OCI-LY1 (cell line): ENCODE results near the gene POC1A.

ENCODE experiments used
- H2AFZ ChIP-seq: fragments of 200-600 bp; sonication (generic), shearing (Covaris generic); 2 replicates; pipeline ENCODE4 v1.6.0; 2014; ENCODE audit warnings: antibody characterized with exemption, mild to moderate bottlenecking, low read length
- H3F3A ChIP-seq: fragments of 200-600 bp; sonication (generic), shearing (Covaris generic); 2 replicates; pipeline ENCODE4 v1.6.0; 2014; ENCODE audit warnings: mild to moderate bottlenecking, antibody characterized with exemption, low read length, moderate library complexity; ENCODE audit not compliant: insufficient read depth
- H3K27ac ChIP-seq: fragments of 200-600 bp; sonication (generic); 2 replicates; pipeline ENCODE4 v1.5.1; 2014; ENCODE audit warnings: low read length, mixed run types, mild to moderate bottlenecking, low read depth; ENCODE audit not compliant: poor library complexity, severe bottlenecking
- H3K27me3 ChIP-seq: fragments of 200-600 bp; sonication (generic); 2 replicates; pipeline ENCODE4 v1.6.0; 2014; ENCODE audit warnings: antibody characterized with exemption, mild to moderate bottlenecking, low read length, moderate library complexity; ENCODE audit not compliant: insufficient read depth
- H3K36me3 ChIP-seq: fragments of 200-600 bp; sonication (generic); 2 replicates; pipeline ENCODE4 v1.6.1; 2014; ENCODE audit warnings: mild to moderate bottlenecking, antibody characterized with exemption, low read length, moderate library complexity, mixed read lengths; ENCODE audit not compliant: insufficient read depth
- H3K4me1 ChIP-seq: fragments of 200-600 bp; sonication (generic); 2 replicates; pipeline ENCODE4 v1.5.1; 2014; ENCODE audit warnings: mild to moderate bottlenecking, low read length, moderate library complexity; ENCODE audit not compliant: insufficient read depth, severe bottlenecking
- H3K4me2 ChIP-seq: fragments of 200-600 bp; sonication (generic), shearing (Covaris generic); 2 replicates; pipeline ENCODE4 v1.6.1; 2014; ENCODE audit warnings: low read length
- H3K4me3 ChIP-seq: fragments of 200-600 bp; sonication (generic); 2 replicates; pipeline ENCODE4 v1.5.1; 2014; ENCODE audit warnings: low read length, low read depth, mild to moderate bottlenecking, mixed read lengths; ENCODE audit not compliant: poor library complexity, severe bottlenecking
- H3K79me2 ChIP-seq: fragments of 200-600 bp; shearing (Covaris generic); 2 replicates; pipeline ENCODE4 v1.6.1; 2016; ENCODE audit warnings: mixed run types, low read length, mixed read lengths; ENCODE audit not compliant: insufficient read depth
- H3K9ac ChIP-seq: fragments of 200-600 bp; sonication (generic), shearing (Covaris generic); 2 replicates; pipeline ENCODE4 v1.6.1; 2014; ENCODE audit warnings: mild to moderate bottlenecking, low read length, mixed read lengths
- H3K9me2 ChIP-seq: fragments of 200-600 bp; sonication (generic), shearing (Covaris generic); 2 replicates; pipeline ENCODE4 v1.6.1; 2014; ENCODE audit warnings: low read depth, mild to moderate bottlenecking, low read length, mixed read lengths
- H3K9me3 ChIP-seq: fragments of 200-600 bp; shearing (Covaris generic); 2 replicates; pipeline ENCODE4 v1.6.1; 2014; ENCODE audit warnings: low read length, mixed read lengths
- H4K20me1 ChIP-seq: fragments of 200-600 bp; sonication (generic), shearing (Covaris generic); 2 replicates; pipeline ENCODE4 v1.6.0; 2016; ENCODE audit warnings: mild to moderate bottlenecking, low read length; ENCODE audit not compliant: insufficient read depth
- EZH2 ChIP-seq: fragments of 200-600 bp; sonication (generic), shearing (Covaris generic); IDR thresholded peaks from 2 replicates; pipeline ENCODE4 v1.8.0; 2017; ENCODE audit warnings: borderline replicate concordance, mixed run types, mild to moderate bottlenecking, antibody characterized with exemption, low read length, moderate library complexity, mixed read lengths
- TF ChIP-seq, protein P1 (sequence below): fragments of 200-600 bp; sonication (generic), shearing (Covaris generic); IDR thresholded peaks from 2 replicates; pipeline ENCODE4 v1.5.1; 2017; ENCODE audit warnings: mild to moderate bottlenecking, antibody characterized with exemption, low read length, moderate library complexity, mixed read lengths

Gene POC1A

DNA sequence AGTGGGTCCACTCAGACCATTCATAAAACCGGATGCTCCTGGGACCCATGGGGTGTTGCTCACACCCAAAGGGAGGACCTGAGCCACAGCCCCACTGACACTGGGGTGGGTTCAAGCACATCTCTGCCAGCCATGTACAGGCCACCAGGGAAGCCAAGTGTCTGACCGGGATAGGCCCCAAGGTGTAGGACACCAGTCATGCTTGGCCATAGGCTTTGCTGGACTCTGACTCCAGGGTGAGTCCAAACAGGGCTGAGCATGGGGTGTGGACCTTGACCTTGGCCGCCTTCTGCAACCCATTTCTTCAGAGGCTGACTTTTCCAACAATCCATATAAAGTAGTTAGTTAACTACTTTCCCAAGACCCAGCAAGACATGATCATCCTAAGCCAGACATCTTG is 66.5 kb downstream of the POC1A start:
- Histone ChIP-seq H3K27me3 (no peaks in the 10 kb centered on the region), H3K4me3 (no peak overlapping the region), H4K20me1 (no peaks in the 10 kb centered on the region), H3K9ac (no peak overlapping the region), H3F3A (no peaks in the 10 kb centered on the region), H2AFZ (no peak overlapping the region), H3K4me1 (no peaks in the 10 kb centered on the region), H3K27ac (no peak overlapping the region), H3K79me2 (no peaks in the 10 kb centered on the region), H3K9me3 (no peaks in the 10 kb centered on the region), H3K4me2 (no peak overlapping the region), H3K36me3 (no peaks in the 10 kb centered on the region), H3K9me2 (no peaks in the 10 kb centered on the region)
- no peak for TF ChIP-seq EZH2
- TF ChIP-seq, protein P1, sequence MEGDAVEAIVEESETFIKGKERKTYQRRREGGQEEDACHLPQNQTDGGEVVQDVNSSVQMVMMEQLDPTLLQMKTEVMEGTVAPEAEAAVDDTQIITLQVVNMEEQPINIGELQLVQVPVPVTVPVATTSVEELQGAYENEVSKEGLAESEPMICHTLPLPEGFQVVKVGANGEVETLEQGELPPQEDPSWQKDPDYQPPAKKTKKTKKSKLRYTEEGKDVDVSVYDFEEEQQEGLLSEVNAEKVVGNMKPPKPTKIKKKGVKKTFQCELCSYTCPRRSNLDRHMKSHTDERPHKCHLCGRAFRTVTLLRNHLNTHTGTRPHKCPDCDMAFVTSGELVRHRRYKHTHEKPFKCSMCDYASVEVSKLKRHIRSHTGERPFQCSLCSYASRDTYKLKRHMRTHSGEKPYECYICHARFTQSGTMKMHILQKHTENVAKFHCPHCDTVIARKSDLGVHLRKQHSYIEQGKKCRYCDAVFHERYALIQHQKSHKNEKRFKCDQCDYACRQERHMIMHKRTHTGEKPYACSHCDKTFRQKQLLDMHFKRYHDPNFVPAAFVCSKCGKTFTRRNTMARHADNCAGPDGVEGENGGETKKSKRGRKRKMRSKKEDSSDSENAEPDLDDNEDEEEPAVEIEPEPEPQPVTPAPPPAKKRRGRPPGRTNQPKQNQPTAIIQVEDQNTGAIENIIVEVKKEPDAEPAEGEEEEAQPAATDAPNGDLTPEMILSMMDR = no peak

DNA sequence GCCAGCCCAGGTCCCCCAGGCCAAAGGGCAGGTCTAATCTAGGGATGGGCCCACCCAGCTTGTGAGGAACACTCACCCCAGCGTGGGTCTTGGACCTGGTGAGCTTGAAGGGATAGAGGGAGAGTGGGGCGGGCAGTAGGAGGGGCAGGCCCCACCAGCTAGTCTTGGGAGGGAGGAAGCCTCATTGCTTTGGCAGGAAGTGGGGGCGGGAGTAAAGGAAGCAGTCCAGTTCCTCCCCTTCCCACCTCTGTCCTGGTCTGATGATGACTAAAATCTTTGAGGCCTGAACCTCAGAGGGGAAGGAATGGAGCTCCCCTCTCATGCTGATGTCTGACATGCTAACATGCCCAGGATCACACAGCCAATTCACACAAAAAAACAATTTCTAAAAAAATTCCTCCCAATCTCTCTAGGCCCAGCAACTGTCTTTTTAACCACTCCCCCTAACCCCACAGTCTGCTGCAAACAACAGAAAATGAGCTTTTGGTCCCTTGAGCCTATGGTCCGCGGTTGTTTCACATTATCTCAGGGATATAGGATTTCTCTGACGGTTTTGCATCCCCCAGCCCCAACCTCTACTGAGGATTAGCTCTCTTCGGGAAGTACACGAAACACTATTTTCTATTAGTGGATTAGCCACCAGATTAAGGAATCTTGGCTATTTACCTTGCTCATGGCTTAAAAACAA is 67.1 kb downstream of the POC1A start:
- no peaks in the 10 kb centered on the region for H3K9me3 ChIP-seq
- no peaks in the 10 kb centered on the region for H3K9me2 ChIP-seq
- no peaks in the 10 kb centered on the region for H3K36me3 ChIP-seq
- H2AFZ ChIP-seq = no peak overlapping the region
- H3K4me3 ChIP-seq = no peak overlapping the region
- no peak for TF ChIP-seq EZH2
- TF ChIP-seq, protein P1 = no peak
- no peaks in the 10 kb centered on the region for H3K27me3 ChIP-seq
- H4K20me1 ChIP-seq = no peaks in the 10 kb centered on the region
- no peaks in the 10 kb centered on the region for H3F3A ChIP-seq
- no peaks in the 10 kb centered on the region for H3K4me1 ChIP-seq
- no peak overlapping the region for H3K9ac ChIP-seq
- H3K4me2 ChIP-seq = no peak overlapping the region
- H3K27ac ChIP-seq = no peak overlapping the region
- H3K79me2 ChIP-seq = no peaks in the 10 kb centered on the region

DNA sequence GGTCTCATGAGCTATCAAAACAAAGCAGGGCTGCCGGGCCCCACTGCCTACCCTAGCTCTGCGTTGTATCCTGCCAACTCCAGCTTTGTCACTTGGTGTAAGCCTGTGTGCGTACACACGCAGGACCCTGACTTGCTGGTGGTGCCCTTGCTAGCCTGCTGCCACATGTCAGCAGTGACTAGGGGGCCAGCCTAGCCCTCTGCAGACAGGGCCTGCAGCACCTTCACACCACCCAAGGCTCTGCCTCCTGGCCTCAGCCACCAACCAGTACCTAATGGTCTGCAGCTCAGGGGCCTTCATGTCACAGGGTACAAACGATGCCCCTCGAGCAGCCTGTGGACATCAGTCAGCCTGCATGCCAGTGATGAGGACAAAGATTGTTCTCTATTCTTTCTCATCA is 67.8 kb downstream of the POC1A start:
- Histone ChIP-seq H3K27me3 (no peaks in the 10 kb centered on the region), H3K4me2 (no peak overlapping the region), H4K20me1 (no peaks in the 10 kb centered on the region), H3K79me2 (no peaks in the 10 kb centered on the region), H3K4me3 (no peak overlapping the region), H3K4me1 (no peaks in the 10 kb centered on the region), H3K9me3 (no peaks in the 10 kb centered on the region), H3K27ac (no peak overlapping the region), H3F3A (no peaks in the 10 kb centered on the region), H3K36me3 (no peaks in the 10 kb centered on the region), H3K9ac (no peak overlapping the region), H3K9me2 (no peaks in the 10 kb centered on the region), H2AFZ (no peak overlapping the region)
- TF ChIP-seq, protein P1 = no peak
- no peak for TF ChIP-seq EZH2
